ENCODE data around the gene TP53AIP1. TPM values are rescaled to one million over a fixed set of nuclear protein-coding genes. Genes with fewer than 3 reads are reported as not detected.

TP53AIP1 gene
- total and polyA plus RNA-seq, 9 donors = 0.02 to 1.5 (median 0.31) TPM; not detected in 5

DNA sequence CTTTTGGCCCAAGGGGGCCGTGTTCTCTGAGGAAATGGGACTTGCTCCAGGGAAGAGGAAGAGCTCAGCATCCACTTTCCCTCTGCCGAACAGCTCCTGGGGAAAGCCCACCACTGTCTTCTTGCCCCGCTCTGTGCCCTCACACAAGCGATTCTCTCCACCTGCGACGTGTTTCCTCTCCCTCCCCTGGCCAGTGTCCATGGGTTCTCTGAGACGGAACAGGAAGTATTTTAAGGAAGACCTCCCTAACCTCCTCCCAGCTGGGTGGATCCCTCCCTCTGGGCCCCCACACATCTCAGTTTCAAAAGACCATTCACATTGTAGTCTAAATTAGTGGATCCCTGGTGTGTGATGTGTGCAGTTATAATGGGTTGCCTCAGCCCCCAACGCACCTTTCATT, 1.6 kb downstream of the TP53AIP1 start:
- WGBS, 3 donors = 74 to 79% (median 76%) methylated on average over 8 of the region's 8 CpGs
- Histone ChIP-seq H3K4me1 (ENCODE audit: insufficient read depth) (no peaks in the 10 kb centered on the region), H3K36me3 (no peaks in the 10 kb centered on the region), H3K27ac (no peak overlapping the region), H3K4me3 (no peak overlapping the region), H3K9me3 (no peaks in the 10 kb centered on the region), H3K27me3 (no peaks in the 10 kb centered on the region)
- TF ChIP-seq POLR2A (IDR thresholded peaks at IDR 0.05) (no peak), EP300 (IDR thresholded peaks at IDR 0.05) (no peak)
- TF ChIP-seq, protein P1, sequence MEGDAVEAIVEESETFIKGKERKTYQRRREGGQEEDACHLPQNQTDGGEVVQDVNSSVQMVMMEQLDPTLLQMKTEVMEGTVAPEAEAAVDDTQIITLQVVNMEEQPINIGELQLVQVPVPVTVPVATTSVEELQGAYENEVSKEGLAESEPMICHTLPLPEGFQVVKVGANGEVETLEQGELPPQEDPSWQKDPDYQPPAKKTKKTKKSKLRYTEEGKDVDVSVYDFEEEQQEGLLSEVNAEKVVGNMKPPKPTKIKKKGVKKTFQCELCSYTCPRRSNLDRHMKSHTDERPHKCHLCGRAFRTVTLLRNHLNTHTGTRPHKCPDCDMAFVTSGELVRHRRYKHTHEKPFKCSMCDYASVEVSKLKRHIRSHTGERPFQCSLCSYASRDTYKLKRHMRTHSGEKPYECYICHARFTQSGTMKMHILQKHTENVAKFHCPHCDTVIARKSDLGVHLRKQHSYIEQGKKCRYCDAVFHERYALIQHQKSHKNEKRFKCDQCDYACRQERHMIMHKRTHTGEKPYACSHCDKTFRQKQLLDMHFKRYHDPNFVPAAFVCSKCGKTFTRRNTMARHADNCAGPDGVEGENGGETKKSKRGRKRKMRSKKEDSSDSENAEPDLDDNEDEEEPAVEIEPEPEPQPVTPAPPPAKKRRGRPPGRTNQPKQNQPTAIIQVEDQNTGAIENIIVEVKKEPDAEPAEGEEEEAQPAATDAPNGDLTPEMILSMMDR (IDR thresholded peaks at IDR 0.05) = no peak
- DNase-seq = no peak
- intact Hi-C loops (cut with DNase I) = no loop called here

DNA sequence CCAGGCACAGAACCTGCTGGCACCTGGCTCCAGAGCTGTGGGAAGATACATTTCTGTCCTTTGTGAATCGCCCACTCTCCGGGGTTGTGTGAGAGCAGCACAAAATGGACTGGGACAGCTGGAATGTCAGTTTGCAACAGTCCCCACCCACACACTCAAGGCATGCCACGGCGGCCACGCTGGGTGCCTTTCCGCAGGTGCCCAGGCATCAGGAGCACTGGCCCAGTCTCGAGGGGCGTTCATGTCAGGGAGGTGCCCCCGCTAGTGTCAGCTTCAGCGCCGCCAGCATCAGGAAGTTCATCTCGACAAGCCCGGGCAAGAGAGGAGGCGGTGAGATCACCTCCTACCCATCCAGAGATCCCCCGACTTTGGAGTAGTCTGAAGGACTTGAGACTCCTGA, 2.1 kb downstream of the TP53AIP1 start:
- H3K27ac ChIP-seq = no peak overlapping the region
- TF ChIP-seq EP300 (IDR thresholded peaks at IDR 0.05) (no peak), POLR2A (IDR thresholded peaks at IDR 0.05) (no peak)
- TF ChIP-seq, protein P1 (IDR thresholded peaks at IDR 0.05) = no peak
- no peak for DNase-seq
- WGBS, 3 donors = 86 to 92% (median 89%) methylated on average over 15 of the region's 15 CpGs
- no peaks in the 10 kb centered on the region for H3K27me3 ChIP-seq
- no peaks in the 10 kb centered on the region for H3K4me1 ChIP-seq (ENCODE audit: insufficient read depth)
- intact Hi-C loops (cut with DNase I) = no loop called here
- no peaks in the 10 kb centered on the region for H3K36me3 ChIP-seq
- no peaks in the 10 kb centered on the region for H3K9me3 ChIP-seq
- H3K4me3 ChIP-seq = no peak overlapping the region

DNA sequence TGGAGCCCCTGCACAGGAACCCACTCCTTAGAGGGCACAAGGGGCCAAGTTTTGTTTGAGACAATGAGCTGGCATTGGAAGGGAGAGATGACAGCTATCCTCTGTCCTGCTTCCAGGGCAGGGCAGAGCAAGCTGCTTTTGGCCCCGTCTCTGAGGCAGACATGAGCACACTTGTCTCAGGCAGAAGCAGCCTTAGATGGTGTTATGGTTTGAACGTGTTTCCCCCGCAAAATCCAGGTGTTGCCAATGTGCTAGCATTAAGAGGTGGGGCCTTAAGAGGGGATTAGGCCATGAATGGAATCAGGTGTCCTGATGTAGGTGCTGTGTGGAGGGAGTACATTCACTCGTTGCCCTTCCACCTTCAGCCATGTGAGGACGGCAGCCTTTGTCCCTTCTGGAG, 2.5 kb downstream of the TP53AIP1 start:
- no peak overlapping the region for H3K4me3 ChIP-seq
- no peak for DNase-seq
- no peaks in the 10 kb centered on the region for H3K36me3 ChIP-seq
- intact Hi-C loops (cut with DNase I) = no loop called here
- no peaks in the 10 kb centered on the region for H3K9me3 ChIP-seq
- H3K27ac ChIP-seq = no peak overlapping the region
- TF ChIP-seq, protein P1 (IDR thresholded peaks at IDR 0.05) = no peak
- no peaks in the 10 kb centered on the region for H3K4me1 ChIP-seq (ENCODE audit: insufficient read depth)
- WGBS, 3 donors = 62 to 79% (median 66%) methylated on average over 5 of the region's 5 CpGs
- H3K27me3 ChIP-seq = no peaks in the 10 kb centered on the region

DNA sequence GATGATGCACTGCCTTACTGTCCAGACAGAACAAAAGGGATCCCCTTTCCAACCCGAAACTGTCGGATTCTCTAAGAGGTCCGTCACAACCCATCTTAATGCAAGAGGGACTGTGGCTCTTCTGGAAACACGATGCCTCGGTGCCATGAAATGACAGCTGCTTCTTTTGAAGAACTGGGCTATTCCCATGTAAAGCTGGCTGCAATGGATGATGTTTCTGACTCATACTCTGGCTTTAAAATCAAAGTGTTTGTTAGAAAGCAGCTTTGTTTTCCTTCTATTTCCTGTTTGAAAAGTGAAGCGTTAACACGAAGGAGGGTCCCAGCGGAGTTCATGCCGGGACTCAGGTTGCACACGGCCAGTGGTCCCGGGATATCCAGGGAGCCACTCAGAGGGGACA, 3.1 kb downstream of the TP53AIP1 start:
- Histone ChIP-seq H3K36me3 (no peaks in the 10 kb centered on the region), H3K27me3 (no peaks in the 10 kb centered on the region), H3K9me3 (no peaks in the 10 kb centered on the region), H3K27ac (no peak overlapping the region), H3K4me3 (no peak overlapping the region), H3K4me1 (ENCODE audit: insufficient read depth) (no peaks in the 10 kb centered on the region)
- WGBS, 3 donors = 21 to 48% (median 29%) methylated on average over 11 of the region's 11 CpGs
- intact Hi-C loops (cut with DNase I) = no loop called here
- TF ChIP-seq POLR2A (IDR thresholded peaks at IDR 0.05) (no peak), EP300 (IDR thresholded peaks at IDR 0.05) (no peak)
- TF ChIP-seq, protein P1 (IDR thresholded peaks at IDR 0.05) = no peak
- no peak for DNase-seq

Measured in ovary (tissue), 9 donors.